Ovary (tissue), 9 donors: Measurements from ENCODE around the gene XG. TPM values are rescaled to one million over a fixed set of nuclear protein-coding genes. Genes with fewer than 3 reads are reported as not detected.

Experiments
- DNase-seq, 5 donors: peaks; one replicate each; pipeline ENCODE4 v3.0.0-alpha.2; 2019 to 2020
- H3K27ac ChIP-seq, 2 donors: fragments of 200-600 bp; one replicate each; pipeline versions ENCODE4 v1.5.1 to v1.8.0; 2019 to 2022
- H3K27me3 ChIP-seq: fragments of 200-600 bp; one replicate; pipeline ENCODE4 v1.8.0; 2022
- H3K36me3 ChIP-seq: fragments of 200-600 bp; sonication (generic); one replicate; pipeline ENCODE4 v1.5.1; 2019
- H3K4me1 ChIP-seq: one replicate; pipeline ENCODE4 v1.8.1; 2013; ENCODE audit warnings: mild to moderate bottlenecking, moderate library complexity; ENCODE audit not compliant: insufficient read depth
- H3K4me3 ChIP-seq: fragments of 200-600 bp; sonication (generic); one replicate; pipeline ENCODE4 v1.5.1; 2017
- H3K9me3 ChIP-seq, 2 donors: fragments of 200-600 bp in 1 of 2; sonication (generic) in 1 of 2; one replicate each; pipeline versions ENCODE4 v1.5.1 to v1.8.1; 2013 to 2019; ENCODE audit warnings: mild to moderate bottlenecking in 1 of 2, moderate library complexity in 1 of 2
- EP300 ChIP-seq: sonication (generic); formaldehyde crosslinking; IDR thresholded peaks from one replicate; pipeline ENCODE4 v1.6.1; 2017; ENCODE audit warnings: antibody characterized with exemption
- POLR2A ChIP-seq: fragments of 450-650 bp; IDR thresholded peaks from one replicate; pipeline ENCODE4 v1.6.1; 2017; ENCODE audit warnings: antibody characterized with exemption, mild to moderate bottlenecking, moderate library complexity
- WGBS, 3 donors: extraction: QIAGEN DNeasy Blood & Tissue Kit in 1 of 3; methylation state at CpG; one replicate each; pipeline versions ENCODE4 v1.1.5 to v1.1.7; 2013 to 2017; 5-methylcytosine and 5-hydroxymethylcytosine counted together
- intact Hi-C, 4 donors: fragments of 100-400 bp; cut with DNase I; formaldehyde crosslinking; loops; one replicate each; pipeline versions ENCODE4 v1.11.0 to v1.15.1; 2022 to 2023
- polyA plus RNA-seq, 2 donors: library from polyadenylated mRNA; stranded (reverse); fragments of 200-250 nt in 1 of 2; fragments of 350-450 nt in 1 of 2; fragmentation: Illumina TruSeq in 1 of 2; extraction: RNeasy Lipid Tissue Mini Kit (QIAGEN cat#74804) in 1 of 2; gene quantifications; one replicate each; pipeline ENCODE4 v1.2.3, GENCODE V29; 2013 to 2014
- total RNA-seq, 7 donors: library from RNA; depleted of rRNA in 2 of 7; stranded (reverse); fragments of >200 nt in 2 of 7; fragmentation: NEBNext Ultra II Directional in 3 of 7; extraction: Animal tissue kit (Norgen Biotek cat#: 25700) in 3 of 7; gene quantifications; one replicate each; pipeline versions ENCODE4 v1.1.0 to v1.2.4, GENCODE V29; 2016 to 2023
- TF ChIP-seq, protein P1 (sequence below), 3 donors: fragments of 450-650 bp in 2 of 3; fragments of 200-600 bp in 1 of 3; IDR thresholded peaks; one replicate each; pipeline versions ENCODE4 v1.5.1 to v1.8.0; 2016 to 2022; ENCODE audit warnings: antibody characterized with exemption in 3 of 3, mild to moderate bottlenecking in 1 of 3
- donor health status: DM: no; HTN: no; CAD: no; lungs with moderate emphysema.
- donor health status: DM: no; HTN: no; CAD: no.
- donor health status: Bipolar disorder and iron deficiency.
- donor health status: DM: yes; HTN: yes; CAD: no.
- donor health status: DM: no; HTN: no; CAD: no.
- donor health status: DM: yes; HTN: yes; CAD: no.

XG gene
- total and polyA plus RNA-seq, 9 donors, result 0.15 to 0.98 (median 0.27) TPM; not detected in 2

DNA sequence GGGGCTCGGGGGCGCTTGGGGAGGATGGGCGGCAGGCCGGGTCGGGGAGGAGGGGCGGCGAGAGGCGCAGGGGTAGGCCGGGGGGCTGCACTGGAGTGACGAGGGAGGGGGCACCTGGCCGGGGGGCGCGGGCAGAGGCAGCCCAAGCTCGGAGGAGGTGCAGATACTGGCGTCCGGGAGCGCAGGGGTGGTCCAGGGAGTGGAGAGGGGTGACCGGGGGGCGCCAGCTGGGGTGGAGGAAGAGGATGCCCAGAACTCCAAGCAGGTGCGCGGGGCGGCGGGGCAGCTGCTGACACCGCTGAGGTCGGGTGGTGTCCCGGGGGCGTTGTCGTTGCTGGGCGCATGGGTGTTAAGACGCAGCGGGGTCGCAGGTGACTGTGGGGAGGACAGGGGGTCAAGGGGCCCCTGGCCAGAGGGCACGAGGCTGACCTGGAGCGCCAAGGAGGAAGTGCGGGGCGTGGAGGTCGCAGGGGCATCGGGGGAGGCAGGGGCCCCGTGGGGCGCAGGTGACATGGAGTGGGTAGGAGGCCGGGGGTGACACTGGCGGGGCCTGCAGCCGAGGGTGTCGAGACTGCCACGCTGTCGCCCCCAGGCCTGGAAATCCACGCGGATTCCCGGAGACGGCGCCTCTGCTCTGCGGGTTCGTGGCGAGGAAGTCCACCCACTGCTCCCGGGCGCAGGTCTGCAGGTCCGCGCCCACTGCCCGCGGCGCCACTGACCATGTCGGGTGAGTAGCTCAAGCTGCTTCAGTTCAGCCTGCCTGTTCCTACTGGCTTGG is 77.8 kb downstream of the XG start:
- peaks cover 6% of the 10 kb centered on the region for H3K4me1 ChIP-seq
- no peak for DNase-seq
- H3K36me3 ChIP-seq, result no peaks in the 10 kb centered on the region
- no peaks in the 10 kb centered on the region for H3K9me3 ChIP-seq
- TF ChIP-seq EP300 (no peak), POLR2A (no peak)
- TF ChIP-seq, protein P1, sequence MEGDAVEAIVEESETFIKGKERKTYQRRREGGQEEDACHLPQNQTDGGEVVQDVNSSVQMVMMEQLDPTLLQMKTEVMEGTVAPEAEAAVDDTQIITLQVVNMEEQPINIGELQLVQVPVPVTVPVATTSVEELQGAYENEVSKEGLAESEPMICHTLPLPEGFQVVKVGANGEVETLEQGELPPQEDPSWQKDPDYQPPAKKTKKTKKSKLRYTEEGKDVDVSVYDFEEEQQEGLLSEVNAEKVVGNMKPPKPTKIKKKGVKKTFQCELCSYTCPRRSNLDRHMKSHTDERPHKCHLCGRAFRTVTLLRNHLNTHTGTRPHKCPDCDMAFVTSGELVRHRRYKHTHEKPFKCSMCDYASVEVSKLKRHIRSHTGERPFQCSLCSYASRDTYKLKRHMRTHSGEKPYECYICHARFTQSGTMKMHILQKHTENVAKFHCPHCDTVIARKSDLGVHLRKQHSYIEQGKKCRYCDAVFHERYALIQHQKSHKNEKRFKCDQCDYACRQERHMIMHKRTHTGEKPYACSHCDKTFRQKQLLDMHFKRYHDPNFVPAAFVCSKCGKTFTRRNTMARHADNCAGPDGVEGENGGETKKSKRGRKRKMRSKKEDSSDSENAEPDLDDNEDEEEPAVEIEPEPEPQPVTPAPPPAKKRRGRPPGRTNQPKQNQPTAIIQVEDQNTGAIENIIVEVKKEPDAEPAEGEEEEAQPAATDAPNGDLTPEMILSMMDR (IDR thresholded peaks at IDR 0.05), result no peak
- intact Hi-C loops, result loop anchor here in 1 of 4 donors (10.0 kb wide), 1 partner anchor 185 kb away; no protein-coding TSS in a partner anchor
- no peaks in the 10 kb centered on the region for H3K27me3 ChIP-seq
- H3K4me3 ChIP-seq, result peak overlapping the region; percentile 36
- WGBS, 3 donors, result 11 to 18% (median 12%) methylated on average over 40 to 62 of the region's 62 CpGs
- H3K27ac ChIP-seq, result no peak overlapping the region

DNA sequence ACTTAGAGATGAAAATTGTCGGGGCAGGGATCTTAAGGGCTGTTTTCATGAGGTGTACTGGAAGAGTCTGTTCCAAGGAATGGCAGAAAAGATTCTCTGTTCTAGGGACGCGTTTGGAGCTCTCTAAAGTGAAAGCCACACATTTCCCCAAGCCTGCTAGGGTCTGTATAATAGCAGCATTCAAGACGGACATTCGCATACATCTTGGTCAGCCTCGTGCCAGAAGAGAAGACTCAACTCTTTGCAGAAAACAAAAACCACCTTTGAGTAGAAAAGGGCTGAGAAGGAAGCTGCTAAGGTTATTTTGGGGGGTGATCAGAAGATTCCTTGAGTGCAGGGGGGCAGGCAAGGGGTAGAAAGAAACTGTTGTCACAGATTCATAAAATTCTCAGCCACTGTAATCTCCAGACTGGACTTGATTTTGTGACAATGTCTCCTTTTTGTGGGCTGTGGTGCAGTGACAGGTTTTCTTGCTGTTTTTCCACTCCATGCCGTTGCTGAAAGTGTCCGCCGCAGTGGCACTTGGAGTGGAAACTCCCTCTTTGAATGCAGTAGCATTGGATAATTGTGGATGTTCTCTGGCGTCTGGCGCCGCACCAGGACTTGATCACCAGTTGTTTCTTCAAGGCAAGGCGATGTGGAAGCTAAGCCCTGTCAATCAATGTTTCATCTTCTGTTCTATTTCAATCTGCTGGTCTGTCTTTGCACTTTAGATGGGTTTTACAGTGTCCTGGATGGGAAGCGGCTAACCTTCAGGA is 79.8 kb downstream of the XG start:
- Histone ChIP-seq H3K36me3 (no peaks in the 10 kb centered on the region), H3K9me3 (no peaks in the 10 kb centered on the region), H3K4me3 (no peak overlapping the region), H3K27ac (no peak overlapping the region), H3K4me1 (peaks cover 6% of the 10 kb centered on the region), H3K27me3 (no peaks in the 10 kb centered on the region)
- WGBS, 3 donors, result 88 to 90% (median 88%) methylated on average over 14 of the region's 14 CpGs
- intact Hi-C loops, result no loop called here
- DNase-seq, result no peak
- TF ChIP-seq EP300 (no peak), POLR2A (no peak)
- TF ChIP-seq, protein P1 (IDR thresholded peaks at IDR 0.05), result no peak

DNA sequence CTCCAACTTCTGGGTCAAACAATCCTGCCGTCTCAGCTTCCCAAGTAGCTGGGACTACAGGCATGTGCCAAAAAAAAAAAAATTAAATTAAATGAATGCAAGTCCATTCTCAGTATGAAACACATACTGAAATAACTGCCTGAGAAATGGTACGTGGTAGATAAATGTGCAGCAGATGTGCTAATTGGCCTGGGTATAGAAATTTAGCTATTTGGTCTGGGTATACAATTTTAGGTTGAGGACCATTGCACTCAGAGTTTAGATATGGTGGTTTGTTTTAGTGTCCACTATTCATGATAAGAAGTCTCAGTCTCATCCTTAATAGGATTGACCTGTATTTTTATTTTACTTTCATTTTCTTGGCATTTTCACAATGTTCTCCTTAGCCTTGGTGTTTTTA is 86.1 kb downstream of the XG start:
- 89 to 93% (median 91%) methylated on average over 2 of the region's 2 CpGs for WGBS, 3 donors
- Histone ChIP-seq H3K4me3 (no peak overlapping the region), H3K27me3 (no peaks in the 10 kb centered on the region), H3K36me3 (no peaks in the 10 kb centered on the region), H3K4me1 (no peaks in the 10 kb centered on the region), H3K9me3 (no peaks in the 10 kb centered on the region), H3K27ac (no peak overlapping the region)
- no peak for TF ChIP-seq POLR2A
- TF ChIP-seq, protein P1 (IDR thresholded peaks at IDR 0.05), result no peak
- TF ChIP-seq EP300, result no peak
- DNase-seq, result no peak
- intact Hi-C loops, result no loop called here

DNA sequence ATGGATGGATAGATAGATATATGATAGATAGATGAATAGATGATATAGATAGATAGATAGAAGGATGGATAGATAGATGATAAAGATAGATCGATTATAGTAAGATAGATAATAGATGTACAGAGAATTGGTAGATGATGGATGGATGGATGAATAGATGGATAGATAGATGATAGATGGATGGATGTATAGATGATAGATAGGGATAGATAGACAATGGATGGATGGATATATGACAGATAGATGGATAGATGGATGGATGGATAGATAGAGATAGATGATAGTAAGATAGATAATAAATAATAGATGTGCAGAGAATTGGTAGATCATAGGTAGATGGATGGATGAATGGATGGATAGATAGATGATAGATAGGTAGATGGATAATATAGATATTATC is 89.1 kb downstream of the XG start:
- TF ChIP-seq EP300 (no peak), POLR2A (no peak)
- TF ChIP-seq, protein P1 (IDR thresholded peaks at IDR 0.05), result no peak
- DNase-seq, result no peak
- Histone ChIP-seq H3K4me3 (no peak overlapping the region), H3K27ac (no peak overlapping the region), H3K9me3 (no peaks in the 10 kb centered on the region), H3K36me3 (no peaks in the 10 kb centered on the region), H3K4me1 (no peaks in the 10 kb centered on the region), H3K27me3 (no peaks in the 10 kb centered on the region)
- WGBS, 3 donors, result 90 to 94% (median 92%) methylated on average over 1 of the region's 1 CpG
- intact Hi-C loops, result no loop called here
